ENCODE data around the gene PTGS1.
"Not testable (repeated sequence)": the region's sequence is repeated elsewhere in the genome, so short reads cannot be mapped to it uniquely, and the experiment has no call there.

DNA sequence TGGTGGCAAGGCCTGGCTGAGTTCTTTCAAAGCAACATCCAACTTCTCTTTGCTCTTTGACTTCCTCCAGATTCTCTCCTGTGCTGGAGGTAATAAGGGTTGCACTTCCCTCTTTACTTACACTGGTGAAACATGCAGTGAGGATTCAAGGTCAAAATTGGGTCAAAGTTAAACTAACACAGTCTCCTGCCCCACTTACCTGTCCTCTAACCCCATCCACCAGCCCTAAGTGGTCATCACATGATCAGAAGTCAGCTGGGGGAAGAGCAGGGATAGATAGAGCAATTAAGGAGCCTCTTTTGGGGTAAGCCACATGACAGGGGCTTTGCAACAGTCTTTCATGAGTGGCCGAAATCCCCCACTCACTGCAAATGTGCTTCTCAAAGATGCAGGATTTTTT is 46.2 kb upstream of the PTGS1 start:
- not testable (repeated sequence) for TF ChIP-seq ZFP41 (tag by site-specific recombination; IDR thresholded peaks at IDR 0.05; ENCODE audit: borderline replicate concordance); ZSCAN30 (tag by site-specific recombination; IDR thresholded peaks at IDR 0.05); ZNF585B (tag by site-specific recombination; IDR thresholded peaks at IDR 0.05); ZNF16 (tag by site-specific recombination; IDR thresholded peaks at IDR 0.05; ENCODE audit: low read depth); BCL11A (tag by site-specific recombination; IDR thresholded peaks at IDR 0.05; ENCODE audit: low read depth); ZNF777 (tag by site-specific recombination; IDR thresholded peaks at IDR 0.05; ENCODE audit: borderline replicate concordance); TCF7L2 (IDR thresholded peaks at IDR 0.05; ENCODE audit: borderline replicate concordance, low read depth, low read length)
- TF ChIP-seq, protein P1, sequence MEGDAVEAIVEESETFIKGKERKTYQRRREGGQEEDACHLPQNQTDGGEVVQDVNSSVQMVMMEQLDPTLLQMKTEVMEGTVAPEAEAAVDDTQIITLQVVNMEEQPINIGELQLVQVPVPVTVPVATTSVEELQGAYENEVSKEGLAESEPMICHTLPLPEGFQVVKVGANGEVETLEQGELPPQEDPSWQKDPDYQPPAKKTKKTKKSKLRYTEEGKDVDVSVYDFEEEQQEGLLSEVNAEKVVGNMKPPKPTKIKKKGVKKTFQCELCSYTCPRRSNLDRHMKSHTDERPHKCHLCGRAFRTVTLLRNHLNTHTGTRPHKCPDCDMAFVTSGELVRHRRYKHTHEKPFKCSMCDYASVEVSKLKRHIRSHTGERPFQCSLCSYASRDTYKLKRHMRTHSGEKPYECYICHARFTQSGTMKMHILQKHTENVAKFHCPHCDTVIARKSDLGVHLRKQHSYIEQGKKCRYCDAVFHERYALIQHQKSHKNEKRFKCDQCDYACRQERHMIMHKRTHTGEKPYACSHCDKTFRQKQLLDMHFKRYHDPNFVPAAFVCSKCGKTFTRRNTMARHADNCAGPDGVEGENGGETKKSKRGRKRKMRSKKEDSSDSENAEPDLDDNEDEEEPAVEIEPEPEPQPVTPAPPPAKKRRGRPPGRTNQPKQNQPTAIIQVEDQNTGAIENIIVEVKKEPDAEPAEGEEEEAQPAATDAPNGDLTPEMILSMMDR (tag by site-specific recombination; IDR thresholded peaks at IDR 0.05), result not testable (repeated sequence)
